ENCODE data around the gene EFCAB3.

Gene EFCAB3

GRCh38 chr17:62366191-62366590 lies 14.2 kb upstream of the EFCAB3 start:
- Histone ChIP-seq H3K9ac (ENCODE audit: low read length) (no peak overlapping the region), H3K4me3 (ENCODE audit: low read length) (no peak overlapping the region), H3K9me3 (ENCODE audit: insufficient read depth, low read length) (no peaks in the 10 kb centered on the region), H3K36me3 (replicated peaks; ENCODE audit: low read depth, low read length) (no peaks in the 10 kb centered on the region), H2AFZ (ENCODE audit: low read depth, low read length) (no peak overlapping the region), H3K79me2 (ENCODE audit: low read length) (no peaks in the 10 kb centered on the region), H3K27ac (ENCODE audit: low read length) (no peak overlapping the region), H4K20me1 (ENCODE audit: insufficient read depth, low read length) (no peaks in the 10 kb centered on the region), H3K27me3 (ENCODE audit: low read depth, low read length) (peaks cover 8% of the 10 kb centered on the region; the same call in 1 of the 2 replicates), H3K4me2 (ENCODE audit: low read length) (no peak overlapping the region), H3K4me1 (ENCODE audit: low read length) (no peaks in the 10 kb centered on the region)
- TF ChIP-seq CTCF (IDR thresholded peaks at IDR 0.05; ENCODE audit: low read depth, low read length) (no peak), EZH2phosphoT487 (IDR thresholded peaks at IDR 0.05; ENCODE audit: low read depth) (no peak)

GRCh38 chr17:62381561-62381960 lies 1.2 kb downstream of the EFCAB3 start:
- Histone ChIP-seq H2AFZ (ENCODE audit: low read depth, low read length) (no peak overlapping the region), H3K4me2 (ENCODE audit: low read length) (no peak overlapping the region)

GRCh38 chr17:62388856-62389255 lies 8.5 kb downstream of the EFCAB3 start:
- H2AFZ ChIP-seq (ENCODE audit: low read depth, low read length): no peak overlapping the region
- TF ChIP-seq CTCF (IDR thresholded peaks at IDR 0.05; ENCODE audit: low read depth, low read length): no peak
- TF ChIP-seq EZH2phosphoT487 (IDR thresholded peaks at IDR 0.05; ENCODE audit: low read depth): no peak
- H3K9ac ChIP-seq (ENCODE audit: low read length): no peak overlapping the region
- no peak overlapping the region for H3K4me2 ChIP-seq (ENCODE audit: low read length)
- H3K27ac ChIP-seq (ENCODE audit: low read length): no peak overlapping the region
- H3K27me3 ChIP-seq (ENCODE audit: low read depth, low read length): peaks cover 24% of the 10 kb centered on the region; the same call in 1 of the 2 replicates
- no peak overlapping the region for H3K4me3 ChIP-seq (ENCODE audit: low read length)
- H3K9me3 ChIP-seq (ENCODE audit: insufficient read depth, low read length): no peaks in the 10 kb centered on the region
- no peaks in the 10 kb centered on the region for H3K79me2 ChIP-seq (ENCODE audit: low read length)
- no peaks in the 10 kb centered on the region for H3K36me3 ChIP-seq (replicated peaks; ENCODE audit: low read depth, low read length)
- H4K20me1 ChIP-seq (ENCODE audit: insufficient read depth, low read length): no peaks in the 10 kb centered on the region
- H3K4me1 ChIP-seq (ENCODE audit: low read length): no peaks in the 10 kb centered on the region

More at GRCh38 chr17:62381561-62381960, 1.2 kb downstream of the EFCAB3 start:
- H3K36me3 ChIP-seq (replicated peaks; ENCODE audit: low read depth, low read length): no peaks in the 10 kb centered on the region
- H3K27me3 ChIP-seq (ENCODE audit: low read depth, low read length): peaks cover 10% of the 10 kb centered on the region
- no peaks in the 10 kb centered on the region for H4K20me1 ChIP-seq (ENCODE audit: insufficient read depth, low read length)
- no peaks in the 10 kb centered on the region for H3K4me1 ChIP-seq (ENCODE audit: low read length)
- H3K79me2 ChIP-seq (ENCODE audit: low read length): no peaks in the 10 kb centered on the region
- no peaks in the 10 kb centered on the region for H3K9me3 ChIP-seq (ENCODE audit: insufficient read depth, low read length)
- no peak overlapping the region for H3K9ac ChIP-seq (ENCODE audit: low read length)
- H3K27ac ChIP-seq (ENCODE audit: low read length): no peak overlapping the region
- TF ChIP-seq CTCF (IDR thresholded peaks at IDR 0.05; ENCODE audit: low read depth, low read length) (no peak), EZH2phosphoT487 (IDR thresholded peaks at IDR 0.05; ENCODE audit: low read depth) (no peak)
- no peak overlapping the region for H3K4me3 ChIP-seq (ENCODE audit: low read length)

- H3K4me2 ChIP-seq (ENCODE audit: low read length): no peak overlapping the region
- H3K9ac ChIP-seq (ENCODE audit: low read length): no peak overlapping the region
- H3K4me3 ChIP-seq (ENCODE audit: low read length): no peak overlapping the region
- H3K36me3 ChIP-seq (replicated peaks; ENCODE audit: low read depth, low read length): no peaks in the 10 kb centered on the region
- no peaks in the 10 kb centered on the region for H3K79me2 ChIP-seq (ENCODE audit: low read length)
- TF ChIP-seq CTCF (IDR thresholded peaks at IDR 0.05; ENCODE audit: low read depth, low read length): no peak
- no peak for TF ChIP-seq EZH2phosphoT487 (IDR thresholded peaks at IDR 0.05; ENCODE audit: low read depth)
- no peak overlapping the region for H2AFZ ChIP-seq (ENCODE audit: low read depth, low read length)
- peaks cover 37% of the 10 kb centered on the region for H3K27me3 ChIP-seq (ENCODE audit: low read depth, low read length)
- H4K20me1 ChIP-seq (ENCODE audit: insufficient read depth, low read length): no peaks in the 10 kb centered on the region
- H3K9me3 ChIP-seq (ENCODE audit: insufficient read depth, low read length): no peaks in the 10 kb centered on the region
- no peak overlapping the region for H3K27ac ChIP-seq (ENCODE audit: low read length)
- H3K4me1 ChIP-seq (ENCODE audit: low read length): no peaks in the 10 kb centered on the region
Observed at GRCh38 chr17:62392908-62393307, 12.6 kb downstream of the EFCAB3 start.

All from OCI-LY3 (cell line).